HCT116 (cell line): ENCODE results near the gene PRKCQ. TPM values are rescaled to one million over a fixed set of nuclear protein-coding genes. Genes with fewer than 3 reads are reported as not detected.

ENCODE experiments used
- ATAC-seq: fragments of 200-7000 bp; cut with Tn5 transposase; 2 replicates; pipeline ENCODE4 v1.9.1; 2020; ENCODE audit warnings: mild to moderate bottlenecking, moderate library complexity
- BruUV-seq: library from RNA; stranded (reverse); fragments of 400-500 nt; replicated peaks from 2 replicates; lab custom pipeline; 2021; lab: Mats Ljungman, UMichigan
- CTCF ChIA-PET: fragments of 300-600 bp; sonication (Branson Sonifier 250); formaldehyde crosslinking; loops from one replicate; lab custom pipeline; 2021; ENCODE audit warnings: antibody characterized with exemption; lab: Charles Lee
- POLR2A ChIA-PET: fragments of 300-600, 350-600 bp; sonication (Branson Sonifier 250); formaldehyde crosslinking; loops from one replicate; lab custom pipeline; 2021; ENCODE audit warnings: antibody characterized with exemption; lab: Charles Lee
- RAD21 ChIA-PET, 2 experiments: fragments of 300-600 bp; sonication (Branson Sonifier 250); formaldehyde crosslinking; loops; one replicate each; lab custom pipeline; 2023; ENCODE audit warnings: low total read pairs in 2 of 2; ENCODE audit not compliant: uncharacterized antibody in 2 of 2, unreplicated experiment in 2 of 2, low non-redundant PET in 1 of 2; lab: Charles Lee
- DNase-seq: peaks from one replicate; pipeline ENCODE4 v3.0.0-alpha.2; 2010; ENCODE audit warnings: low read depth, low spot score
- H2AFZ ChIP-seq: fragments of 200-600 bp; shearing (Covaris generic), sonication (generic); 2 replicates; pipeline ENCODE4 v1.6.1; 2017; ENCODE audit warnings: low read depth, mixed run types, mixed read lengths, antibody characterized with exemption, low read length; ENCODE audit not compliant: poor library complexity, severe bottlenecking
- H3K27ac ChIP-seq: 2 replicates; pipeline ENCODE4 v1.5.1; 2012; ENCODE audit warnings: low read depth, low read length
- H3K27me3 ChIP-seq: fragments of 200-600 bp; sonication (generic); 2 replicates; pipeline ENCODE4 v1.6.1; 2016; ENCODE audit warnings: mixed run types, low read length, mixed read lengths; ENCODE audit not compliant: insufficient read depth
- H3K36me3 ChIP-seq, 2 experiments: fragments of 200-500 bp in 1 of 2; fragments of 200-600 bp in 1 of 2; sonication (Bioruptor generic) in 1 of 2; sonication (generic) in 1 of 2; 2 replicates each; pipeline versions ENCODE4 v1.5.1 to v1.6.1; 2014 to 2016; ENCODE audit warnings: low read length in 2 of 2, inconsistent platforms in 1 of 2, mixed read lengths in 1 of 2, mixed run types in 1 of 2; ENCODE audit not compliant: insufficient read depth in 2 of 2, control insufficient read depth in 1 of 2
- H3K4me1 ChIP-seq, 2 experiments: fragments of 200-600 bp in 1 of 2; sonication (generic) in 1 of 2; 2 replicates each; pipeline versions ENCODE4 v1.5.1 to v1.6.1; 2012 to 2017; ENCODE audit warnings: low read length in 2 of 2, inconsistent platforms in 1 of 2, mild to moderate bottlenecking in 1 of 2, mixed read lengths in 1 of 2, mixed run types in 1 of 2, moderate library complexity in 1 of 2; ENCODE audit not compliant: insufficient read depth in 2 of 2, control insufficient read depth in 1 of 2
- H3K4me2 ChIP-seq: fragments of 200-600 bp; sonication (generic); 2 replicates; pipeline ENCODE4 v1.6.1; 2017; ENCODE audit warnings: mixed run types, low read length, mixed read lengths
- H3K4me3 ChIP-seq, 2 experiments: fragments of 200-600 bp in 1 of 2; sonication (generic) in 1 of 2; replicated peaks in 1 of 2; 2 replicates each; pipeline ENCODE4 v1.5.1; 2011 to 2016; ENCODE audit warnings: low read length in 2 of 2, control low read depth in 1 of 2, low read depth in 1 of 2, mild to moderate bottlenecking in 1 of 2, mixed read lengths in 1 of 2, mixed run types in 1 of 2
- H3K79me2 ChIP-seq: fragments of 200-600 bp; sonication (generic); 2 replicates; pipeline ENCODE4 v1.6.1; 2017; ENCODE audit warnings: mild to moderate bottlenecking, mixed run types, low read length, moderate library complexity, mixed read lengths; ENCODE audit not compliant: insufficient read depth
- H3K9ac ChIP-seq: fragments of 200-600 bp; sonication (generic); 2 replicates; pipeline ENCODE4 v1.6.1; 2016; ENCODE audit warnings: low read length, mixed read lengths
- H3K9me2 ChIP-seq: fragments of 200-600 bp; sonication (generic), shearing (Covaris generic); 2 replicates; pipeline ENCODE4 v1.6.1; 2017; ENCODE audit warnings: mixed run types, mild to moderate bottlenecking, moderate library complexity; ENCODE audit not compliant: insufficient read depth
- H3K9me3 ChIP-seq, 2 experiments: fragments of 200-500 bp in 1 of 2; fragments of 200-600 bp in 1 of 2; sonication (Bioruptor generic) in 1 of 2; sonication (generic) in 1 of 2; 2 replicates each; pipeline ENCODE4 v1.6.1; 2014 to 2017; ENCODE audit warnings: low read length in 2 of 2, mixed read lengths in 2 of 2, inconsistent platforms in 1 of 2, low read depth in 1 of 2, mild to moderate bottlenecking in 1 of 2, mixed run types in 1 of 2, moderate library complexity in 1 of 2; ENCODE audit not compliant: control insufficient read depth in 1 of 2, insufficient read depth in 1 of 2
- H4K20me1 ChIP-seq: fragments of 200-600 bp; sonication (generic), shearing (Covaris generic); 2 replicates; pipeline ENCODE4 v1.6.1; 2017; ENCODE audit warnings: mixed run types, mild to moderate bottlenecking, moderate library complexity; ENCODE audit not compliant: insufficient read depth
- EGR1 ChIP-seq: IDR thresholded peaks from 2 replicates; pipeline ENCODE4 v1.6.1; 2012; ENCODE audit warnings: low read depth
- ZBTB33 ChIP-seq: IDR thresholded peaks from 2 replicates; pipeline ENCODE4 v1.6.1; 2011; ENCODE audit warnings: mild to moderate bottlenecking, low read length, moderate library complexity; ENCODE audit not compliant: insufficient replicate concordance; ENCODE audit errors: extremely low read depth
- intact Hi-C: fragments of 100-400 bp; cut with micrococcal nuclease; formaldehyde crosslinking; loops from 2 replicates; pipeline ENCODE4 v1.10.0; 2022
- total RNA-seq: library from RNA; stranded (reverse); gene quantifications from one replicate; pipeline ENCODE4 v1.2.1, GENCODE V29; 2021; ENCODE audit not compliant: unreplicated experiment
- TF ChIP-seq, protein P1 (sequence below): IDR thresholded peaks from 2 replicates; pipeline ENCODE4 v1.6.1; 2012

The PRKCQ gene
- total RNA-seq, 1 experiment from 2014 or later, result 0.54 TPM

DNA sequence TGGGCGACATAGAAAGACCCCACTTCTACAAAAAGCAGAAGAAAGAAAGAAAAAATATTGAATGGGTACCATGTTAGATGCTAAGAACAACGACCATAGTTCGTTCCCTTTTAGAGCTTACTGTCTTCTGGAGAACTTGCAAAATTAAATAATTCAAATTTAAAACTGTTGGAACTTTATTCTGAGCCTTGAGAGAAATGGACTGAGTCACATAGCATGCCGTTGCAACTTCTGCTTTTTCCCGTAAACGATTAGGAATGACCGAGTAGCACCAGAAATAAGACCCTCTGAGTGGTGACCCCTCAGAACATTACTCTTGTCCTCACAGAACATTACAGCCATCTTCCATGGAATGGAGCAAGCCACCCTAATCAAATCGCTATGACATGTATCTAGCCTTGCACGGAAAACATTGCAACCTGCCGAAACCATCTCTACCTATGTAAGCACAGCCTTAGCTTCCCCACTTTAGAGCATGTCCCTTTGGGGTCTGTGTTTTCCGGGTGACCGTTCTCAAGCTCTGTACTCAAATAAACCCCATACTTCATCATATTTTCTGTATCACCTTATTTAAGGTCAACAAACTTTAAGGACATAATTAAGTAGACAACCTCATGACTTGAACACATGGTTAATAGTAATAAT lies 179.1 kb downstream of the PRKCQ start:
- Histone ChIP-seq H3K36me3 (no peaks in the 10 kb centered on the region), H3K27me3 (no peaks in the 10 kb centered on the region), H3K4me3 (peak overlapping the region in 1 of 2 experiments; percentile 57; a peak in 1 of 4 replicates), H3K9ac (peak overlapping the region; percentile 49; the same call in 1 of the 2 replicates), H3K9me3 (no peaks in the 10 kb centered on the region), H3K79me2 (no peaks in the 10 kb centered on the region), H3K4me2 (peak overlapping the region; percentile 84), H3K9me2 (no peaks in the 10 kb centered on the region), H3K4me1 (peaks cover 0 to 9% of the 10 kb centered on the region in 2 experiments; a peak in 2 of 4 replicates), H3K27ac (peak overlapping the region; percentile 0; the same call in 1 of the 2 replicates), H2AFZ (peak overlapping the region; percentile 78), H4K20me1 (no peaks in the 10 kb centered on the region)
- no peak for ATAC-seq
- RAD21 ChIA-PET, result interaction anchor here (0.6 to 2.3 kb wide), 10 partner anchors 14 to 1267 kb away, joined by 3 to 25 read pairs (median 4); partner anchors contain the start of gene PFKFB3 (in 2 of the 2)
- no peak for DNase-seq
- intact Hi-C loops, result loop anchor here (1.0 to 5.0 kb wide), 5 partner anchors 199 to 449 kb away; partner anchors contain the start of genes PFKFB3 and RBM17
- POLR2A ChIA-PET, result interaction anchor here (0.8 to 2.2 kb wide), 3 partner anchors 126 to 257 kb away, joined by 3 to 33 read pairs (median 3); partner anchors contain the start of gene PFKFB3
- no TSS peak for BruUV-seq
- no peak for TF ChIP-seq EGR1
- TF ChIP-seq ZBTB33, result no peak
- TF ChIP-seq, protein P1, sequence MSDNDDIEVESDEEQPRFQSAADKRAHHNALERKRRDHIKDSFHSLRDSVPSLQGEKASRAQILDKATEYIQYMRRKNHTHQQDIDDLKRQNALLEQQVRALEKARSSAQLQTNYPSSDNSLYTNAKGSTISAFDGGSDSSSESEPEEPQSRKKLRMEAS, result 0 out of 2 replicates have a peak, but pooled peaks have one; percentile 8
- CTCF ChIA-PET, result interaction anchor here (0.6 to 3.5 kb wide), 40 partner anchors 9 to 511 kb away, joined by 3 to 118 read pairs (median 4); partner anchors contain the start of genes FBH1 and PFKFB3
